ENCODE results near the gene GAD2.
"Not testable (repeated sequence)": the region's sequence is repeated elsewhere in the genome, so short reads cannot be mapped to it uniquely, and the experiment has no call there.

Gene GAD2

GRCh38 chr10:26331371-26331770 is 114.8 kb downstream of the GAD2 start:
- no peak for DNase-seq (ENCODE audit: low read depth)
- H3K4me3 ChIP-seq (ENCODE audit: low read length) = no peak overlapping the region
- no peak for TF ChIP-seq CTCF (conservative IDR thresholded peaks at IDR 0.05; ENCODE audit: low read depth, low read length)

DNA sequence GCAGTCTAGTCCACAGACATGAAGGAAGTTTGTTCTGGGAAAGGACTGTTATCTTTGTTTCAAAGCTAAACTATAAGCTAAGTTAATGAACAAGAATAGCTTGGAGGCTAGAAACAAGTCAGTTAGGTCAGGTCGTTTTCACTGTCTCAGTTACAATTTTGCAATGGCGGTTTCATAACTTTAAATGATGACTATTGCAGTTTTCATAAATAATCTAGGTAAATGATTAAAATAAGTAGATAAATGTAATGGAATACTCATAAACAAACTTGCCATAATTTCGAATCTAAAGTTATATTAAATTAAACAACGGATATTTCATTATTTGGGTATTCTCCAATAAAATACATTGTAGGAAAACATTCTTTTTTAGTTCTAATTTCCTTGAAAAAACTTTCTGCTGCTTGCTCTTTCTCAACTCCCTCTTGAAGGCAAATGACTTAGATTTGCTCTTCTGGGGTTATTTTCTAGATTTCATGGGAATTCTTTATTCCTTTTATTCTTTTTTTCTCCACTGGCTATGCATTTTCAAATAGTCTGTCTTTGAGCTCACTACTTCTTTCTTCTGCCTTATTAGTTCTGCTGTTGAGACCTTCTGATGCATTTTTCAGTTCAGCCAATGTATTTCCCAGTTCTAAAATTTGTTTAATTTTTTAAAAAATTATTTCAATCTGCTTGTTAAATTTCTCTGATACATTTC is 117.8 kb downstream of the GAD2 start:
- TF ChIP-seq CTCF (conservative IDR thresholded peaks at IDR 0.05; ENCODE audit: low read depth, low read length) = no peak
- no peak for DNase-seq (ENCODE audit: low read depth)
- no peak overlapping the region for H3K4me3 ChIP-seq (ENCODE audit: low read length)

- peak; percentile 78 for TF ChIP-seq CTCF (conservative IDR thresholded peaks at IDR 0.05; ENCODE audit: low read depth, low read length)
- no peak for DNase-seq (ENCODE audit: low read depth)
- H3K4me3 ChIP-seq (ENCODE audit: low read length) = no peak overlapping the region
Observed at GRCh38 chr10:26334932-26335573, 118.5 kb downstream of the GAD2 start.

DNA sequence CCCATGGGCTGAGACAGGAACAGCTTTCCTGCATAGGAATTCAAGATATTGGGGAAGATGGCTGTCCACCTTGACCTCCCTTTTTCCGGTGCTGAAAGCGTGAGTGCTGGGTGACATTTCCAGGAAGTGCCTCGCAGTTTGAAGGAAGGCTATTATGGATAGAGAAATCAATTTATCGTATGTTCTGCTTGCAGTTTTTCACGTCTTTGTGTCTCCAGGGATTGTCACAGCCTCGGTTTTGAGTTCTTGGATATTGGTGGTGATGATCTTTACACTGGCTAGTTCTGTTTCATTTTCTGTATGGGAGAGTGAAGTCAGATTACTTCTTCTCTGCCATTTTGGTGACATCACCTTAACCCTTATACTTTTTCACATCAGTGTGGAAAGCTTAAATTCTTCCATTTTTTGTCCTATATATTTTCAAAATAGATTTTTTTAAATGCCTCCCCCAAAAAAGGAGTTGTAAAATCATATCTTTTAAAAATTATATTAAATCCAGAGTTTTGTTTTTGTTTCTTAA is 119.1 kb downstream of the GAD2 start:
- no peak for DNase-seq (ENCODE audit: low read depth)
- H3K4me3 ChIP-seq (ENCODE audit: low read length) = no peak overlapping the region
- no peak for TF ChIP-seq CTCF (conservative IDR thresholded peaks at IDR 0.05; ENCODE audit: low read depth, low read length)

GRCh38 chr10:26336979-26337378 is 120.4 kb downstream of the GAD2 start:
- no peak for TF ChIP-seq CTCF (conservative IDR thresholded peaks at IDR 0.05; ENCODE audit: low read depth, low read length)
- DNase-seq (ENCODE audit: low read depth) = no peak
- no peak overlapping the region for H3K4me3 ChIP-seq (ENCODE audit: low read length)

DNA sequence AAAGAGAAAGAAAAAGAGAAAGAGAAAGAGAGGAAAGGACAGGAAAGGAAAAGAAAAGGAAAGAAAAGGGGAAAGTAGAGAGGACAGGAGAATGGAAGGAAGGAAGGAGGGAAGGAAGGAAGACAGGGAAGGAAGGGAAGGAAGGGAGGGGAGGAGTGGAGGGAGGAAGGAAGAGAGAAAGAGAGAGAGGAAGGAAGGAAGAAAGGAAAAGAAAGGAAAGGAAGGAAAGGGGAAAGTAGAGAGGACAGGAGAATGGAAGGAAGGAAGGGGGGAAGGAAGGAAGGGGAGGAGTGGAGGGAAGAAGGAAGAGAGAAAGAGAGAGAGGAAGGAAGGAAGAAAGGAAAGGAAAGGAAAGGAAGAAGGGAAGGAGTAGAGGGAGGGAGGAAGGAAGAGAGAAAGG is 125.1 kb downstream of the GAD2 start:
- no peak overlapping the region for H3K4me3 ChIP-seq (ENCODE audit: low read length)
- TF ChIP-seq CTCF (conservative IDR thresholded peaks at IDR 0.05; ENCODE audit: low read depth, low read length) = no peak
- DNase-seq (ENCODE audit: low read depth) = no peak

- H3K4me3 ChIP-seq (ENCODE audit: low read length) = not testable (repeated sequence)
- peak; percentile 12 for DNase-seq (ENCODE audit: low read depth)
Observed at GRCh38 chr10:26348821-26349417, 132.3 kb downstream of the GAD2 start.

Data from retinal pigment epithelial cell (primary cell).